PC-3 (cell line): Measurements from ENCODE around the gene NOC2L.

Experiments
- CTCF ChIP-seq: fragments of 300-600 bp; sonication (generic); conservative IDR thresholded peaks from 2 replicates; pipeline ENCODE4 v1.5.1; 2017; ENCODE audit warnings: antibody characterized with exemption, low read depth, mild to moderate bottlenecking, low read length
- EZH2phosphoT487 ChIP-seq: fragments of 300-600 bp; sonication (generic); IDR thresholded peaks from 2 replicates; pipeline ENCODE4 v1.6.1; 2018; ENCODE audit warnings: mild to moderate bottlenecking, antibody characterized with exemption, low read length, borderline replicate concordance

GRCh38 chr1:965526-966134, 6.6 kb upstream of the NOC2L start:
- TF ChIP-seq EZH2phosphoT487 (no peak), CTCF (no peak)
